ENCODE data around the gene SPOCK1.

Gene SPOCK1

GRCh38 chr5:137148655-137149054, 350.5 kb downstream of the SPOCK1 start:
- TF ChIP-seq TAF1 (IDR thresholded peaks at IDR 0.05; ENCODE audit: borderline replicate concordance, insufficient read depth, low read length) (no peak), FOXP2 (optimal IDR thresholded peaks at IDR 0.05; ENCODE audit: borderline replicate concordance, extremely low read depth, extremely low read length, insufficient read depth) (no peak), POLR2AphosphoS5 (IDR thresholded peaks at IDR 0.05; ENCODE audit: low read depth, low read length) (no peak), SIN3A (IDR thresholded peaks at IDR 0.05; ENCODE audit: borderline replicate concordance, insufficient read depth, low read length) (no peak), REST (IDR thresholded peaks at IDR 0.05; ENCODE audit: insufficient read depth in 1 of 2, low read depth in 2 of 2, low read length in 2 of 2) (no peak)

- no peak for TF ChIP-seq TAF1 (IDR thresholded peaks at IDR 0.05; ENCODE audit: borderline replicate concordance, insufficient read depth, low read length)
- no peak for TF ChIP-seq REST (IDR thresholded peaks at IDR 0.05; ENCODE audit: insufficient read depth in 1 of 2, low read depth in 2 of 2, low read length in 2 of 2)
- no peak for TF ChIP-seq SIN3A (IDR thresholded peaks at IDR 0.05; ENCODE audit: borderline replicate concordance, insufficient read depth, low read length)
- TF ChIP-seq FOXP2 (optimal IDR thresholded peaks at IDR 0.05; ENCODE audit: borderline replicate concordance, extremely low read depth, extremely low read length, insufficient read depth) = no peak
- no peak for TF ChIP-seq POLR2AphosphoS5 (IDR thresholded peaks at IDR 0.05; ENCODE audit: low read depth, low read length)
Observed at GRCh38 chr5:137148159-137148558, 351.0 kb downstream of the SPOCK1 start.

GRCh38 chr5:137147346-137147745, 351.8 kb downstream of the SPOCK1 start:
- TF ChIP-seq FOXP2 (optimal IDR thresholded peaks at IDR 0.05; ENCODE audit: borderline replicate concordance, extremely low read depth, extremely low read length, insufficient read depth) (no peak), POLR2AphosphoS5 (IDR thresholded peaks at IDR 0.05; ENCODE audit: low read depth, low read length) (no peak), SIN3A (IDR thresholded peaks at IDR 0.05; ENCODE audit: borderline replicate concordance, insufficient read depth, low read length) (no peak), TAF1 (IDR thresholded peaks at IDR 0.05; ENCODE audit: borderline replicate concordance, insufficient read depth, low read length) (no peak), REST (IDR thresholded peaks at IDR 0.05; ENCODE audit: insufficient read depth in 1 of 2, low read depth in 2 of 2, low read length in 2 of 2) (no peak)

GRCh38 chr5:137146402-137146890, 352.7 kb downstream of the SPOCK1 start:
- TF ChIP-seq TAF1 (IDR thresholded peaks at IDR 0.05; ENCODE audit: borderline replicate concordance, insufficient read depth, low read length) = no peak
- no peak for TF ChIP-seq SIN3A (IDR thresholded peaks at IDR 0.05; ENCODE audit: borderline replicate concordance, insufficient read depth, low read length)
- no peak for TF ChIP-seq POLR2AphosphoS5 (IDR thresholded peaks at IDR 0.05; ENCODE audit: low read depth, low read length)
- no peak for TF ChIP-seq REST (IDR thresholded peaks at IDR 0.05; ENCODE audit: insufficient read depth in 1 of 2, low read depth in 2 of 2, low read length in 2 of 2)
- no peak for TF ChIP-seq FOXP2 (optimal IDR thresholded peaks at IDR 0.05; ENCODE audit: borderline replicate concordance, extremely low read depth, extremely low read length, insufficient read depth)

- TF ChIP-seq SIN3A (IDR thresholded peaks at IDR 0.05; ENCODE audit: borderline replicate concordance, insufficient read depth, low read length) (no peak), TAF1 (IDR thresholded peaks at IDR 0.05; ENCODE audit: borderline replicate concordance, insufficient read depth, low read length) (no peak), FOXP2 (optimal IDR thresholded peaks at IDR 0.05; ENCODE audit: borderline replicate concordance, extremely low read depth, extremely low read length, insufficient read depth) (no peak), REST (IDR thresholded peaks at IDR 0.05; ENCODE audit: insufficient read depth in 1 of 2, low read depth in 2 of 2, low read length in 2 of 2) (no peak), POLR2AphosphoS5 (IDR thresholded peaks at IDR 0.05; ENCODE audit: low read depth, low read length) (no peak)
Observed at GRCh38 chr5:137145721-137146120, 353.4 kb downstream of the SPOCK1 start.
